HEK293 (cell line): ENCODE measurements around the gene RTF2.

ENCODE experiments used
- CTCF ChIA-PET: fragments of 350-600 bp; formaldehyde crosslinking; extraction: SDS; loops from one replicate; lab custom pipeline; 2021; ENCODE audit warnings: antibody characterized with exemption; lab: Yijun Ruan, JAX
- POLR2A ChIA-PET: fragments of 300-600 bp; formaldehyde crosslinking; extraction: SDS; loops from one replicate; lab custom pipeline; 2020; ENCODE audit warnings: antibody characterized with exemption, inconsistent platforms; lab: Yijun Ruan, JAX
- H3K27ac ChIP-seq: fragments of 200-500 bp; sonication (Bioruptor generic); 2 replicates; pipeline ENCODE4 v1.5.1; 2014; ENCODE audit warnings: low read depth, low read length, control low read depth, inconsistent platforms; ENCODE audit errors: extremely low read depth
- H3K36me3 ChIP-seq, 2 experiments: fragments of 200-500 bp in 1 of 2; sonication (Bioruptor generic) in 1 of 2; 1 replicate in 1 of 2; 2 replicates in 1 of 2; pipeline ENCODE4 v1.5.1; 2014 to 2017; ENCODE audit warnings: inconsistent platforms in 2 of 2, low read length in 2 of 2; ENCODE audit not compliant: control insufficient read depth in 2 of 2, insufficient read depth in 1 of 2
- H3K4me1 ChIP-seq: fragments of 200-500 bp; sonication (Bioruptor generic); 2 replicates; pipeline ENCODE4 v1.5.1; 2014; ENCODE audit warnings: mild to moderate bottlenecking, low read length, inconsistent platforms; ENCODE audit not compliant: control insufficient read depth, insufficient read depth
- H3K4me3 ChIP-seq: 2 replicates; pipeline ENCODE4 v1.5.1; 2011; ENCODE audit warnings: low read depth, mild to moderate bottlenecking, control low read depth, low read length, moderate library complexity
- H3K9me3 ChIP-seq: fragments of 200-500 bp; sonication (Bioruptor generic); 2 replicates; pipeline ENCODE4 v1.5.1; 2014; ENCODE audit warnings: low read depth, low read length, inconsistent platforms; ENCODE audit not compliant: control insufficient read depth, insufficient read depth
- EGR2 ChIP-seq: fragments of 450-650 bp; formaldehyde crosslinking; IDR thresholded peaks from 2 replicates; pipeline ENCODE4 v1.5.1; 2016; ENCODE audit warnings: low read depth, missing biosample characterization, missing genetic modification characterization
- GLI2 ChIP-seq: fragments of 450-650 bp; formaldehyde crosslinking; IDR thresholded peaks from 2 replicates; pipeline ENCODE4; 2017; ENCODE audit warnings: missing biosample characterization, missing genetic modification characterization, low read depth, borderline replicate concordance
- HOXD13 ChIP-seq: sonication (generic); formaldehyde crosslinking; IDR thresholded peaks from 2 replicates; pipeline ENCODE4 v1.8.0; 2022; ENCODE audit warnings: missing genetic modification reagents, borderline replicate concordance
- KLF7 ChIP-seq: fragments of 450-650 bp; formaldehyde crosslinking; IDR thresholded peaks from 2 replicates; pipeline ENCODE4 v1.5.1; 2016; ENCODE audit warnings: missing biosample characterization, missing genetic modification characterization, borderline replicate concordance
- MEIS1 ChIP-seq: sonication (generic); formaldehyde crosslinking; IDR thresholded peaks from 2 replicates; pipeline ENCODE4 v1.8.1; 2022; ENCODE audit warnings: missing genetic modification reagents, mild to moderate bottlenecking, borderline replicate concordance
- PRDM1 ChIP-seq: fragments of 450-650 bp; formaldehyde crosslinking; IDR thresholded peaks from 2 replicates; pipeline ENCODE4; 2016; ENCODE audit warnings: missing biosample characterization, missing genetic modification characterization
- YY1 ChIP-seq: fragments of 450-650 bp; formaldehyde crosslinking; IDR thresholded peaks from 2 replicates; pipeline ENCODE4 v1.5.1; 2018; ENCODE audit warnings: missing biosample characterization, missing genetic modification characterization
- YY2 ChIP-seq: fragments of 450-650 bp; formaldehyde crosslinking; IDR thresholded peaks from 2 replicates; pipeline ENCODE4 v1.5.1; 2016; ENCODE audit warnings: missing biosample characterization, missing genetic modification characterization
- ZBTB48 ChIP-seq: fragments of 450-650 bp; formaldehyde crosslinking; IDR thresholded peaks from 2 replicates; pipeline ENCODE4 v1.5.1; 2016; ENCODE audit warnings: missing biosample characterization, missing genetic modification characterization
- ZFP37 ChIP-seq: fragments of 450-650 bp; formaldehyde crosslinking; IDR thresholded peaks from 2 replicates; pipeline ENCODE4 v1.5.1; 2016; ENCODE audit warnings: missing biosample characterization, missing genetic modification characterization
- ZFP41 ChIP-seq: fragments of 450-650 bp; formaldehyde crosslinking; IDR thresholded peaks from 2 replicates; pipeline ENCODE4 v1.5.1; 2016; ENCODE audit warnings: missing biosample characterization, missing genetic modification characterization, borderline replicate concordance
- ZNF10 ChIP-seq: fragments of 450-650 bp; formaldehyde crosslinking; IDR thresholded peaks from 2 replicates; pipeline ENCODE4 v1.5.1; 2017; ENCODE audit warnings: missing biosample characterization, missing genetic modification characterization
- ZNF138 ChIP-seq: fragments of 450-650 bp; formaldehyde crosslinking; IDR thresholded peaks from 2 replicates; pipeline ENCODE4 v1.5.1; 2016; ENCODE audit warnings: missing biosample characterization, missing genetic modification characterization, borderline replicate concordance
- ZNF146 ChIP-seq: fragments of 450-650 bp; formaldehyde crosslinking; IDR thresholded peaks from 2 replicates; pipeline ENCODE4 v1.5.1; 2016; ENCODE audit warnings: missing biosample characterization, missing genetic modification characterization
- ZNF174 ChIP-seq: fragments of 450-650 bp; formaldehyde crosslinking; IDR thresholded peaks from 2 replicates; pipeline ENCODE4 v1.5.0; 2017; ENCODE audit warnings: missing biosample characterization, mild to moderate bottlenecking, missing genetic modification characterization
- ZNF202 ChIP-seq: fragments of 450-650 bp; formaldehyde crosslinking; IDR thresholded peaks from 2 replicates; pipeline ENCODE4 v1.5.1; 2016; ENCODE audit warnings: missing biosample characterization, missing genetic modification characterization, borderline replicate concordance
- ZNF433 ChIP-seq: fragments of 450-650 bp; formaldehyde crosslinking; IDR thresholded peaks from 2 replicates; pipeline ENCODE4 v1.5.1; 2016; ENCODE audit warnings: missing biosample characterization, missing genetic modification characterization, low read depth
- ZNF561 ChIP-seq: fragments of 450-650 bp; IDR thresholded peaks from 2 replicates; pipeline ENCODE4 v1.5.1; 2018; ENCODE audit warnings: missing biosample characterization, missing genetic modification characterization, borderline replicate concordance
- ZNF629 ChIP-seq: fragments of 450-650 bp; formaldehyde crosslinking; IDR thresholded peaks from 2 replicates; pipeline ENCODE4 v1.5.1; 2017; ENCODE audit warnings: missing biosample characterization, missing genetic modification characterization
- ZNF654 ChIP-seq: fragments of 450-650 bp; formaldehyde crosslinking; IDR thresholded peaks from 2 replicates; pipeline ENCODE4 v1.5.1; 2016; ENCODE audit warnings: low read depth, missing biosample characterization, missing genetic modification characterization
- ZNF785 ChIP-seq: fragments of 450-650 bp; formaldehyde crosslinking; IDR thresholded peaks from 2 replicates; pipeline ENCODE4 v1.5.1; 2016; ENCODE audit warnings: missing biosample characterization, missing genetic modification characterization
- ZNF792 ChIP-seq: fragments of 450-650 bp; formaldehyde crosslinking; IDR thresholded peaks from 2 replicates; pipeline ENCODE4 v1.5.1; 2016; ENCODE audit warnings: missing biosample characterization, missing genetic modification characterization
- ZSCAN16 ChIP-seq: fragments of 450-650 bp; formaldehyde crosslinking; IDR thresholded peaks from 2 replicates; pipeline ENCODE4 v1.5.1; 2016; ENCODE audit warnings: missing biosample characterization, missing genetic modification characterization
- ZSCAN23 ChIP-seq: fragments of 450-650 bp; formaldehyde crosslinking; IDR thresholded peaks from 2 replicates; pipeline ENCODE4 v1.5.1; 2016; ENCODE audit warnings: missing biosample characterization, missing genetic modification characterization
- TF ChIP-seq, protein P1 (sequence below): fragments of 450-650 bp; formaldehyde crosslinking; IDR thresholded peaks from 2 replicates; pipeline ENCODE4 v1.5.1; 2017; ENCODE audit warnings: missing biosample characterization, missing genetic modification characterization
- TF ChIP-seq, protein P2 (sequence below): IDR thresholded peaks from 2 replicates; pipeline ENCODE4 v1.6.1; 2011; ENCODE audit warnings: mild to moderate bottlenecking, low read depth, low read length, borderline replicate concordance
- TF ChIP-seq, protein P3 (sequence below): fragments of 450-650 bp; formaldehyde crosslinking; conservative IDR thresholded peaks from 2 replicates; pipeline ENCODE4 v1.5.1; 2016; ENCODE audit warnings: low read depth, missing biosample characterization, missing genetic modification characterization
- TF ChIP-seq, protein P4 (sequence below): fragments of 450-650 bp; formaldehyde crosslinking; IDR thresholded peaks from 2 replicates; pipeline ENCODE4 v1.5.1; 2016; ENCODE audit warnings: missing biosample characterization, missing genetic modification characterization

RTF2 gene

DNA sequence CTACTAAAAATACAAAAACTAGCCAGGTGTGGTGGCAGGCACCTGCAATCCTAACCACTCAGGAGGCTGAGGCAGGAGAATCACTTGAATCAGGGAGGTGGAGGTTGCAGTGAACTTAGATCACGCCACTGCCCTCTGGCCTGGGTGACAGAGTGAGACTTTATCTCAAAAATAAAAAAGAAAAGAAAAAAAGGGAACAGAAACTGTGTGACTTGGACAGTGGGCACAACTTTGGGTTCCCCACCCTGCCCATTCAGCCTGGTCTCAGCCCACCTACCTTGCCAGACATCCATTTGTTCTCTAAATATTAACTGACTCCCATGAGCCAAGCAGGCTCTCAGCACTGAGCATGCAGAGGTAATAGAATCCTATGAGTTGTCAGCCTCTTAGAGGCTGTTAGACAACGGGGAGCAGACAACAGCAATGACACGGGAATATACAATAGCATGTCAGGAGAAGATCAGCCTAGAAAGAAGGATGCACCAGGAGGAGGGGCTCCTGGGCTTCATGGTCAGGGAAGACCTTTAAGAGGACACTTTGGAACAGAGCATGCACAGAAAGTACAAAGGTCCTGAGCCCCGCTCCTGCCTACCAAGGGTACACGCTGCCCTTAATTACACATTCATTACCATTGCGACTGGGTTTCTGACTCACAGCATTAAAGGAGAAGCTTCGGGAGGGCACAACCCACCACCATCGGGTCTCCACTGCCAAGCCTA lies 84.6 kb downstream of the RTF2 start (continued):
- no peak for TF ChIP-seq YY1

DNA sequence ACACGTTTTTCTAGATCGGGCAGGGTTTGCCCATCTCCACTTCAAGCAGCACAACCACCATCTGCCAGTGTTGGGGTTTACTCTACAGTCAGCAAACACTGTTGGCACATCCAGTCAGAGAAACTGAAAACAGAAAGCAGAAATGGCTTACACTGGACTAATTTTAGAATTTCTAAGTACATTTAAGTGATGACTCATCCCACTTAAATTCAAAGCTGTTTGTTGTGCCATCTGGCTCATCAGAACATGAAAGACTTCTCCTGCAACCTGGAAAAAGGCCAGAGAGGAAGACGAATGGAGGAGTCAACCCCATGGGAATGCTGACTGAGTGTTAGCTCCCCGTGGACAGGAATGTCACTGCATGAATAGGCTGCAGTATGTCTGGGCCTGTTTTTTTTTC lies 86.4 kb downstream of the RTF2 start:
- CTCF ChIA-PET = interaction anchor here (0.5 to 1.1 kb wide), 5 partner anchors 22 to 538 kb away, joined by 4 to 5 read pairs (median 4); no protein-coding TSS in a partner anchor
- H3K4me3 ChIP-seq = no peak overlapping the region
- peak overlapping the region; percentile 19; the same call in 1 of the 2 replicates for H3K27ac ChIP-seq
- no peaks in the 10 kb centered on the region for H3K9me3 ChIP-seq
- POLR2A ChIA-PET = no interaction called here
- H3K4me1 ChIP-seq = peaks cover 7% of the 10 kb centered on the region; the same call in 1 of the 2 replicates
- H3K36me3 ChIP-seq = no peaks in the 10 kb centered on the region
- TF ChIP-seq ZNF138 (tag by site-specific recombination) (no peak), ZNF174 (no peak), EGR2 (tag by site-specific recombination) (no peak), ZSCAN16 (tag by site-specific recombination) (no peak), PRDM1 (peak; percentile 88), ZNF561 (peak; percentile 71), ZNF792 (tag by site-specific recombination) (no peak), ZNF785 (tag by site-specific recombination) (no peak), ZNF629 (tag by site-specific recombination) (peak; percentile 86), ZNF146 (tag by site-specific recombination) (no peak), GLI2 (tag by site-specific recombination) (no peak), KLF7 (no peak), ZNF433 (tag by site-specific recombination) (no peak), ZFP41 (tag by site-specific recombination) (no peak), ZBTB48 (tag by site-specific recombination) (no peak), YY2 (tag by site-specific recombination) (no peak), ZNF654 (tag by site-specific recombination) (no peak), ZNF10 (peak; percentile 52; the same call in 1 of the 2 replicates), HOXD13 (no peak), MEIS1 (CRISPR knock-in tag) (no peak), ZNF202 (tag by site-specific recombination) (no peak), ZSCAN23 (tag by site-specific recombination) (no peak), ZFP37 (no peak)
- TF ChIP-seq, protein P1, sequence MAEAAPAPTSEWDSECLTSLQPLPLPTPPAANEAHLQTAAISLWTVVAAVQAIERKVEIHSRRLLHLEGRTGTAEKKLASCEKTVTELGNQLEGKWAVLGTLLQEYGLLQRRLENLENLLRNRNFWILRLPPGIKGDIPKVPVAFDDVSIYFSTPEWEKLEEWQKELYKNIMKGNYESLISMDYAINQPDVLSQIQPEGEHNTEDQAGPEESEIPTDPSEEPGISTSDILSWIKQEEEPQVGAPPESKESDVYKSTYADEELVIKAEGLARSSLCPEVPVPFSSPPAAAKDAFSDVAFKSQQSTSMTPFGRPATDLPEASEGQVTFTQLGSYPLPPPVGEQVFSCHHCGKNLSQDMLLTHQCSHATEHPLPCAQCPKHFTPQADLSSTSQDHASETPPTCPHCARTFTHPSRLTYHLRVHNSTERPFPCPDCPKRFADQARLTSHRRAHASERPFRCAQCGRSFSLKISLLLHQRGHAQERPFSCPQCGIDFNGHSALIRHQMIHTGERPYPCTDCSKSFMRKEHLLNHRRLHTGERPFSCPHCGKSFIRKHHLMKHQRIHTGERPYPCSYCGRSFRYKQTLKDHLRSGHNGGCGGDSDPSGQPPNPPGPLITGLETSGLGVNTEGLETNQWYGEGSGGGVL (tag by site-specific recombination) = no peak
- TF ChIP-seq, protein P2, sequence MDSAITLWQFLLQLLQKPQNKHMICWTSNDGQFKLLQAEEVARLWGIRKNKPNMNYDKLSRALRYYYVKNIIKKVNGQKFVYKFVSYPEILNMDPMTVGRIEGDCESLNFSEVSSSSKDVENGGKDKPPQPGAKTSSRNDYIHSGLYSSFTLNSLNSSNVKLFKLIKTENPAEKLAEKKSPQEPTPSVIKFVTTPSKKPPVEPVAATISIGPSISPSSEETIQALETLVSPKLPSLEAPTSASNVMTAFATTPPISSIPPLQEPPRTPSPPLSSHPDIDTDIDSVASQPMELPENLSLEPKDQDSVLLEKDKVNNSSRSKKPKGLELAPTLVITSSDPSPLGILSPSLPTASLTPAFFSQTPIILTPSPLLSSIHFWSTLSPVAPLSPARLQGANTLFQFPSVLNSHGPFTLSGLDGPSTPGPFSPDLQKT = no peak
- TF ChIP-seq, protein P3, sequence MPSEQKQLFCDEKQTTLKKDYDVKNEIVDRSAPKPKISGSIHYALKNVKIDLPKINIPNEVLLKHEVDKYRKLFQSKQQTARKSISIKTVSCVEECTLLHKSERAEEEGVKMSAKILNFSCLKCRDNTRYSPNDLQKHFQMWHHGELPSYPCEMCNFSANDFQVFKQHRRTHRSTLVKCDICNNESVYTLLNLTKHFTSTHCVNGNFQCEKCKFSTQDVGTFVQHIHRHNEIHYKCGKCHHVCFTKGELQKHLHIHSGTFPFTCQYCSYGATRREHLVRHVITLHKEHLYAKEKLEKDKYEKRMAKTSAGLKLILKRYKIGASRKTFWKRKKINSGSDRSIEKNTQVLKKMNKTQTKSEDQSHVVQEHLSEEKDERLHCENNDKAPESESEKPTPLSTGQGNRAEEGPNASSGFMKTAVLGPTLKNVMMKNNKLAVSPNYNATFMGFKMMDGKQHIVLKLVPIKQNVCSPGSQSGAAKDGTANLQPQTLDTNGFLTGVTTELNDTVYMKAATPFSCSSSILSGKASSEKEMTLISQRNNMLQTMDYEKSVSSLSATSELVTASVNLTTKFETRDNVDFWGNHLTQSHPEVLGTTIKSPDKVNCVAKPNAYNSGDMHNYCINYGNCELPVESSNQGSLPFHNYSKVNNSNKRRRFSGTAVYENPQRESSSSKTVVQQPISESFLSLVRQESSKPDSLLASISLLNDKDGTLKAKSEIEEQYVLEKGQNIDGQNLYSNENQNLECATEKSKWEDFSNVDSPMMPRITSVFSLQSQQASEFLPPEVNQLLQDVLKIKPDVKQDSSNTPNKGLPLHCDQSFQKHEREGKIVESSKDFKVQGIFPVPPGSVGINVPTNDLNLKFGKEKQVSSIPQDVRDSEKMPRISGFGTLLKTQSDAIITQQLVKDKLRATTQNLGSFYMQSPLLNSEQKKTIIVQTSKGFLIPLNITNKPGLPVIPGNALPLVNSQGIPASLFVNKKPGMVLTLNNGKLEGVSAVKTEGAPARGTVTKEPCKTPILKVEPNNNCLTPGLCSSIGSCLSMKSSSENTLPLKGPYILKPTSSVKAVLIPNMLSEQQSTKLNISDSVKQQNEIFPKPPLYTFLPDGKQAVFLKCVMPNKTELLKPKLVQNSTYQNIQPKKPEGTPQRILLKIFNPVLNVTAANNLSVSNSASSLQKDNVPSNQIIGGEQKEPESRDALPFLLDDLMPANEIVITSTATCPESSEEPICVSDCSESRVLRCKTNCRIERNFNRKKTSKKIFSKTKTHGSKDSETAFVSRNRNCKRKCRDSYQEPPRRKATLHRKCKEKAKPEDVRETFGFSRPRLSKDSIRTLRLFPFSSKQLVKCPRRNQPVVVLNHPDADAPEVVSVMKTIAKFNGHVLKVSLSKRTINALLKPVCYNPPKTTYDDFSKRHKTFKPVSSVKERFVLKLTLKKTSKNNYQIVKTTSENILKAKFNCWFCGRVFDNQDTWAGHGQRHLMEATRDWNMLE (tag by site-specific recombination) = no peak
- TF ChIP-seq, protein P4, sequence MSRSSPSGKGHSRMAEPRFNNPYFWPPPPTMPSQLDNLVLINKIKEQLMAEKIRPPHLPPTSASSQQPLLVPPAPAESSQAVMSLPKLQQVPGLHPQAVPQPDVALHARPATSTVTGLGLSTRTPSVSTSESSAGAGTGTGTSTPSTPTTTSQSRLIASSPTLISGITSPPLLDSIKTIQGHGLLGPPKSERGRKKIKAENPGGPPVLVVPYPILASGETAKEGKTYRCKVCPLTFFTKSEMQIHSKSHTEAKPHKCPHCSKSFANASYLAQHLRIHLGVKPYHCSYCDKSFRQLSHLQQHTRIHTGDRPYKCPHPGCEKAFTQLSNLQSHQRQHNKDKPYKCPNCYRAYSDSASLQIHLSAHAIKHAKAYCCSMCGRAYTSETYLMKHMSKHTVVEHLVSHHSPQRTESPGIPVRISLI = 0 out of 2 replicates have a peak, but pooled peaks have one; percentile 13
